Common myeloid progenitor, CD34-positive (primary cell): ENCODE data around the gene KCNG4.

Source experiments
- CTCF ChIA-PET: fragments of 350-600 bp; sonication (Branson Sonifier 250); formaldehyde crosslinking; loops from one replicate; lab custom pipeline; 2021; ENCODE audit warnings: antibody characterized with exemption; lab: Charles Lee
- POLR2A ChIA-PET: fragments of 350-600 bp; sonication (Branson Sonifier 250); formaldehyde crosslinking; loops from one replicate; lab custom pipeline; 2021; ENCODE audit warnings: antibody characterized with exemption; lab: Charles Lee
- DNase-seq, 3 donors: peaks; one replicate each; pipeline versions ENCODE4 v3.0.0 to v3.0.0-alpha.2; 2013
- H3K27ac ChIP-seq, 2 experiments: 1 replicate in 1 of 2; 2 replicates in 1 of 2; pipeline ENCODE4 v1.7.0; 2013; ENCODE audit warnings: inconsistent platforms in 2 of 2, low read length in 2 of 2, mild to moderate bottlenecking in 2 of 2, low read depth in 1 of 2, moderate library complexity in 1 of 2; ENCODE audit not compliant: severe bottlenecking in 2 of 2, insufficient read depth in 1 of 2, poor library complexity in 1 of 2
- H3K27me3 ChIP-seq, 5 experiments: replicated peaks in 2 of 5; 1 replicate in 3 of 5; 2 replicates in 2 of 5; pipeline versions ENCODE4 v1.6.1 to v1.7.0; 2013; ENCODE audit warnings: low read length in 4 of 5, mild to moderate bottlenecking in 2 of 5, moderate library complexity in 2 of 5, inconsistent platforms in 1 of 5; ENCODE audit not compliant: insufficient read depth in 5 of 5, control insufficient read depth in 4 of 5
- H3K36me3 ChIP-seq, 4 experiments: 1 replicate in 2 of 4; 2 replicates in 2 of 4; pipeline versions ENCODE4 v1.6.1 to v1.7.0; 2013; ENCODE audit warnings: low read length in 3 of 4, control low read depth in 1 of 4, mild to moderate bottlenecking in 1 of 4; ENCODE audit not compliant: control insufficient read depth in 4 of 4, insufficient read depth in 4 of 4
- H3K4me1 ChIP-seq, 4 experiments: 1 replicate in 3 of 4; 2 replicates in 1 of 4; pipeline versions ENCODE4 v1.6.1 to v1.7.1; 2013; ENCODE audit warnings: low read length in 3 of 4, mild to moderate bottlenecking in 3 of 4, control low read depth in 1 of 4, inconsistent platforms in 1 of 4, moderate library complexity in 1 of 4; ENCODE audit not compliant: control insufficient read depth in 4 of 4, insufficient read depth in 4 of 4; ENCODE audit errors: control extremely low read depth in 1 of 4
- H3K4me3 ChIP-seq, 7 experiments: 1 replicate in 4 of 7; 2 replicates in 3 of 7; pipeline versions ENCODE4 v1.5.1 to v1.7.0; 2013; ENCODE audit warnings: mild to moderate bottlenecking in 7 of 7, low read length in 6 of 7, moderate library complexity in 6 of 7, inconsistent platforms in 2 of 7, low read depth in 2 of 7, control low read depth in 1 of 7; ENCODE audit not compliant: insufficient read depth in 4 of 7, control insufficient read depth in 1 of 7; ENCODE audit errors: extremely low read depth in 1 of 7
- H3K9me3 ChIP-seq, 5 experiments: 1 replicate in 4 of 5; 2 replicates in 1 of 5; pipeline versions ENCODE4 v1.6.1 to v1.7.1; 2013; ENCODE audit warnings: low read length in 4 of 5, mild to moderate bottlenecking in 2 of 5, inconsistent platforms in 1 of 5, low read depth in 1 of 5, moderate library complexity in 1 of 5; ENCODE audit not compliant: control insufficient read depth in 4 of 5, insufficient read depth in 2 of 5; ENCODE audit errors: control extremely low read depth in 1 of 5
- WGBS: methylation state at CpG from one replicate; pipeline ENCODE4 v1.1.5; 2013; ENCODE audit not compliant: insufficient coverage; 5-methylcytosine and 5-hydroxymethylcytosine counted together

Gene KCNG4

DNA sequence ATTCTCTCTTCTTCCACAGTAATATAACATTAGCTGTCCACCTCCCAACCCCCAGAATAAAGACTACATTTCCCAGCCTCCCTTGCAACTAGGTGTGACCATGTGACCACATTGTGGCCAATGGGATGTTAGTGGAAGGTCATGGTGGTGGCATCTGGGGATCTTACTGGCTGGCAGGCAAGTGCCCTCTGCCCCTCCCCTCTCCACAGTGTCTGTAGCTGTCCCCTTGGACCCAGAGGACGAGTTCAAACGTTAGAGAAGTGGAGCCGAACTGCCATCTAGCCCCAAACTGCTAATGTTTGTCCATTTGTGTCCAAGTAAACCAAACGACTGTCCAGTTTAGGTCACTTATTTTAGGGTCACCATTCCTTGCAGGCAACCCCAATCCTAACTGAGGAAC lies 26.6 kb upstream of the KCNG4 start:
- H3K27me3 ChIP-seq: peaks cover 0 to 10% (median 5%) of the 10 kb centered on the region in 5 experiments
- no peaks in the 10 kb centered on the region for H3K4me1 ChIP-seq
- H3K27ac ChIP-seq: no peak overlapping the region
- POLR2A ChIA-PET: no interaction called here
- peak; percentile 31 to 71 (median 57) for DNase-seq
- 69% methylated on average over 4 of the region's 4 CpGs for WGBS
- no peaks in the 10 kb centered on the region for H3K9me3 ChIP-seq
- H3K4me3 ChIP-seq: no peak overlapping the region
- CTCF ChIA-PET: interaction anchor here (2.8 kb wide), 1 partner anchor 10 kb away, joined by 13 read pairs; no protein-coding TSS in a partner anchor
- H3K36me3 ChIP-seq: no peaks in the 10 kb centered on the region

DNA sequence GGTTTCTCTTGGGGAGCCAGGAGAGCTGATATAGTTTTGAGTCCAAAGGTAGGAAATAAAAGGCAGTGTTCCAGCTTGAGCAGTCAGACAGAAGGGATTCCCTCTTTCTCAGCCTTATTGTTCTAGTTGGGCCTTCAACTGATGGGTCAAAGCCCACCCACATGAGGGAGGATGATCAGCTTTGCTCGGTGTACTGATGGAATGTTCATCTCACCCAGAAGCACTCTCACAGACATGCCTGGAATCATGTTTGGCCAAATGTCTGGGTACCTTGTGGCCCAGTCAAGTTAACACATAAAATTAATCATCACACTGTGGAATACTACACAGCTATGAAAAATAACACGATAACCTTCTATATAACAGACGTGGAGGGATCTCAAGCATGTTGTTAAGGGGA lies 23.1 kb upstream of the KCNG4 start:
- H3K9me3 ChIP-seq: peaks cover 0 to 3% (median 2%) of the 10 kb centered on the region in 5 experiments
- CTCF ChIA-PET: interaction anchor here (1.1 kb wide), 1 partner anchor 14 kb away, joined by 5 read pairs; no protein-coding TSS in a partner anchor
- no peak overlapping the region for H3K27ac ChIP-seq
- WGBS: 100% methylated on average over 2 of the region's 3 CpGs
- POLR2A ChIA-PET: no interaction called here
- H3K4me3 ChIP-seq: no peak overlapping the region
- peaks cover 0 to 13% (median 6%) of the 10 kb centered on the region in 5 experiments for H3K27me3 ChIP-seq
- H3K4me1 ChIP-seq: no peaks in the 10 kb centered on the region
- H3K36me3 ChIP-seq: no peaks in the 10 kb centered on the region
- DNase-seq: no peak

DNA sequence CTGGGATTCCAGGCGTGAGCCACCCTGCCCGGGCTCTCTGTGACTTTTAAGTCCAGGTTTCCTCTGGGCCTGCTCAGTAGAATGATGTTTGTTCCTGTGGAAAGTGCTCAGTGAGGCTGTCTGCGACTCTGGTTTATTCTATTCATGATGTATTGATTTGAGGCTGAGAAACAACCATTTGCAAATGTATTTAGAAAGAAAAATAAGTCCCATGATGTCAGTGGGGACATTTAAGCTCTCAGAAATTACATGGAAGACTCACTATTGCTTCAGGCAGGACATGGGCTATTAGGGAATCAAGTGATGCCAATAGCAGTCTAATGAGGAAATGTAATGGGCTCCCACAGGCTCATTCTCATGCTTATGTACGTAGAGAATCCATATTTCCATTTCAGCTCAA lies 22.2 kb upstream of the KCNG4 start:
- 93% methylated on average over 3 of the region's 4 CpGs for WGBS
- POLR2A ChIA-PET: no interaction called here
- peaks cover 0 to 15% (median 4%) of the 10 kb centered on the region in 5 experiments for H3K27me3 ChIP-seq
- H3K4me3 ChIP-seq: no peak overlapping the region
- H3K36me3 ChIP-seq: no peaks in the 10 kb centered on the region
- H3K4me1 ChIP-seq: no peaks in the 10 kb centered on the region
- DNase-seq: no peak
- peaks cover 0 to 3% (median 2%) of the 10 kb centered on the region in 5 experiments for H3K9me3 ChIP-seq
- no peak overlapping the region for H3K27ac ChIP-seq
- CTCF ChIA-PET: no interaction called here

DNA sequence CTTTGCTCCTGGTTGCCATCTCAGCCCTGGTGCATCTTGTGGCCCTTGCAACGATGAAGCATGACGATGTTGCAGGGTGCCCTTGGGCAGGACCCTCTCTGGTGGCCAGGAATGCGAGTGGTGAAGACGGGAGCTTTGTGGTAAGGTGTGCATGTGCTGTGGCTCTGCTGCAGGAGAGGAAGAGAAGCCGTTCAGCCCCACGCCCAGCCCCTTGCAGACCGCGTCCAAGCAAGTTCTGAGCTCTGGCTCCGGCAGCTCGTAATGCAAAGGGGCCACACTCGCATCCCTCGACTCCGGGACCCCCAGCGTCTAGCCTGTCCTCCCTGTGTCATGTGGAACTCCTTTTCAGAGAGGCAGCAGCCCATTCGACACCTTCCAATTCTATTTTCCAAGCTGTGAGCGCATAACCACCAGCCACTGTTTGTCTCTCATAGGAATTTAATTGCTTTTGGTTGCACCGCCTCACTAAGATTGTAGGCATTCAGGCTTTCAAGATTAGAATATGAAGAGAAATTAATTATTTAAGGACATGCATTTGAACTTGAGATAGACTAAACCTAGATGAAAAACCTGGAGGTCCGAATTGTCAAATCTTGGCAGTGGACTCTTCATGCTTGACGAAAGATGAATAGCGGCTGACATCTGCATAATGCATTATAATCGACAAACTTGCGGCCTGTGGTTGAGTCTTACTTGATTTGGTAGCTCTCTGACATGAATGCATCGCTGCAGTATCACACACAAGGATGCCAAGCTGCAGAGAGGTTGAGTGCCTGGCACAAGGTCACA lies 21.1 kb upstream of the KCNG4 start:
- Histone ChIP-seq H3K9me3 (peaks cover 0 to 3% (median 2%) of the 10 kb centered on the region in 5 experiments), H3K36me3 (no peaks in the 10 kb centered on the region), H3K27me3 (peaks cover 0 to 19% (median 4%) of the 10 kb centered on the region in 5 experiments), H3K4me1 (no peaks in the 10 kb centered on the region), H3K4me3 (no peak overlapping the region), H3K27ac (no peak overlapping the region)
- ChIA-PET CTCF (interaction anchor here (1.1 kb wide), 1 partner anchor 16 kb away, joined by 4 read pairs; no protein-coding TSS in a partner anchor), POLR2A (no interaction called here)
- 92% methylated on average over 19 of the region's 23 CpGs for WGBS
- no peak for DNase-seq

DNA sequence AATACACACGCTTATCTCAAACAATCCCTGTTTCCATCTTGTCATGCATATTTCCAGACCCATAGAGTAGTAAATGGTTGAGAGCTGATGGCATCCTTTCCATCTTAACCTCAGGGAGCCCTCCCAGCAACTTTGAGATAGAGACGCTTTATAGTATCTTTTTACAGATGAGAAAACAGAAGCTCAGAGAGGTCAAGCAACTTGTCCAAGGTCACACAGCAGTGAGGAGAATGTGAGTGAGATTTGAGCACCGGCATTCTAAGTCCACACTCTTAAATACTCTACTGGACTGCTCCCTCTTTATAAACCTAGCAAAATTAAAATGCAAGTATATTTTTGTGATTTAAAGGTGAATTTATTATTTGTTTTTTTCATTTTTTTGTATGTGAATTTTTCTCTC lies 19.9 kb upstream of the KCNG4 start:
- WGBS: no CpG with 5 or more reads among the region's 3 CpGs
- H3K4me1 ChIP-seq: no peaks in the 10 kb centered on the region
- DNase-seq: no peak
- POLR2A ChIA-PET: interaction anchor here (0.6 kb wide), 2 partner anchors 248 to 1102 kb away, joined by 3 to 6 read pairs; no protein-coding TSS in a partner anchor
- CTCF ChIA-PET: interaction anchor here (1.3 kb wide), 1 partner anchor 224 kb away, joined by 3 read pairs; no protein-coding TSS in a partner anchor
- no peaks in the 10 kb centered on the region for H3K36me3 ChIP-seq
- no peak overlapping the region for H3K4me3 ChIP-seq
- H3K27me3 ChIP-seq: peaks cover 0 to 25% (median 10%) of the 10 kb centered on the region in 5 experiments
- H3K9me3 ChIP-seq: peaks cover 0 to 9% (median 2%) of the 10 kb centered on the region in 5 experiments
- no peak overlapping the region for H3K27ac ChIP-seq

DNA sequence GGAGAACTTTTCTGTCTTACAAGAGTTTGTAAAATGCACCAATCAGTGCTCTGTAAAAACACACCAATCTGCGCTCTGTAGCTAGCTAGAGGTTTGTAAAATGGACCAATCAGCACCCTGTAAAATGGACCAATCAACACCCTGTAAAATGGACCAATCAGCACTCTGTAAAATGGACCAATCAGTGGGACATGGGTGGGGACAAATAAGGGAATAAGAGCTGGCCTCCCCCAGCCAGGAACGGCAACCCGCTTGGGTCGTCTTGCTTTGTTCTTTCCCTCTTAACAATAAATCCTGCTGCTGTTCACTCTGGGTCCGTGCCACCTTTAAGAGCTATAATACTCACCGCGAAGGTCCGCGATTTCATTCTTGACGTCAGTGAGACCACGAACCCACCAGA lies 18.5 kb upstream of the KCNG4 start:
- H3K27me3 ChIP-seq: peaks cover 0 to 25% (median 10%) of the 10 kb centered on the region in 5 experiments
- no peaks in the 10 kb centered on the region for H3K4me1 ChIP-seq
- peaks cover 0 to 9% (median 2%) of the 10 kb centered on the region in 5 experiments for H3K9me3 ChIP-seq
- no peak for DNase-seq
- POLR2A ChIA-PET: no interaction called here
- no peak overlapping the region for H3K4me3 ChIP-seq
- 91% methylated on average over 11 of the region's 11 CpGs for WGBS
- H3K27ac ChIP-seq: no peak overlapping the region
- CTCF ChIA-PET: interaction anchor here (1.3 kb wide), 1 partner anchor 225 kb away, joined by 3 read pairs; no protein-coding TSS in a partner anchor
- H3K36me3 ChIP-seq: no peaks in the 10 kb centered on the region
